Fibroblast of skin of left quadriceps (primary cell): ENCODE measurements around the gene MISP.

Source experiments
- DNase-seq, 2 experiments: peaks; one replicate each; pipeline ENCODE4 v3.0.0-alpha.2; 2013; ENCODE audit warnings: low read depth in 2 of 2

Gene MISP

GRCh38 chr19:772063-772462 lies 21.2 kb downstream of the MISP start:
- DNase-seq, result no peak

GRCh38 chr19:772730-773436 lies 22.0 kb downstream of the MISP start:
- DNase-seq, result no peak

GRCh38 chr19:776549-776948 lies 25.6 kb downstream of the MISP start:
- DNase-seq, result no peak

GRCh38 chr19:778910-779653 lies 28.2 kb downstream of the MISP start:
- peak; percentile 86 to 87 for DNase-seq

- DNase-seq, result no peak
These were observed 30.0 kb downstream of the MISP start for GRCh38 chr19:780935-781334.

- no peak for DNase-seq
These were observed 30.9 kb downstream of the MISP start for GRCh38 chr19:781800-782184.

GRCh38 chr19:782185-782877 lies 31.4 kb downstream of the MISP start:
- peak in 1 of 2 experiments; percentile 38 for DNase-seq

GRCh38 chr19:782878-783668 lies 32.2 kb downstream of the MISP start:
- DNase-seq, result no peak

GRCh38 chr19:784541-784940 lies 33.6 kb downstream of the MISP start:
- no peak for DNase-seq

- no peak for DNase-seq
These were observed 36.6 kb downstream of the MISP start for GRCh38 chr19:787536-787935.

GRCh38 chr19:788686-788982 lies 37.7 kb downstream of the MISP start:
- no peak for DNase-seq

GRCh38 chr19:788983-789700 lies 38.2 kb downstream of the MISP start:
- no peak for DNase-seq

- DNase-seq, result no peak
These were observed 38.8 kb downstream of the MISP start for GRCh38 chr19:789701-790060.

GRCh38 chr19:791007-791566 lies 40.2 kb downstream of the MISP start:
- no peak for DNase-seq

GRCh38 chr19:791567-792305 lies 40.8 kb downstream of the MISP start:
- DNase-seq, result no peak

GRCh38 chr19:792306-792885 lies 41.5 kb downstream of the MISP start:
- DNase-seq, result no peak

GRCh38 chr19:793806-794205 lies 42.9 kb downstream of the MISP start:
- no peak for DNase-seq

GRCh38 chr19:795073-795611 lies 44.2 kb downstream of the MISP start:
- no peak for DNase-seq

GRCh38 chr19:795691-796581 lies 45.0 kb downstream of the MISP start:
- DNase-seq, result no peak
